Coronary artery (tissue), 2 donors: Measurements from ENCODE around the gene PNPLA3.

Source experiments
- DNase-seq: peaks from one replicate; pipeline ENCODE4 v3.0.0-alpha.2; 2017; ENCODE audit warnings: low spot score
- H3K27ac ChIP-seq, 2 donors: fragments of 200-600 bp; sonication (generic); one replicate each; pipeline ENCODE4 v1.5.1; 2016 to 2019
- H3K4me3 ChIP-seq: fragments of 200-600 bp; sonication (generic); 2 replicates; pipeline ENCODE4 v1.5.1; 2016; ENCODE audit warnings: mild to moderate bottlenecking, moderate library complexity
- CTCF ChIP-seq: fragments of 200-600 bp; sonication (generic); IDR thresholded peaks from one replicate; pipeline ENCODE4 v1.5.1; 2019; ENCODE audit warnings: antibody characterized with exemption

PNPLA3 gene

GRCh38 chr22:43885786-43886185, 37.8 kb upstream of the PNPLA3 start:
- DNase-seq, result no peak
- Histone ChIP-seq H3K4me3 (no peak overlapping the region), H3K27ac (no peak overlapping the region)
- no peak for TF ChIP-seq CTCF

- H3K27ac ChIP-seq, result no peak overlapping the region
- no peak for DNase-seq
- TF ChIP-seq CTCF, result no peak
- no peak overlapping the region for H3K4me3 ChIP-seq
Measured at GRCh38 chr22:43886231-43886630, 37.4 kb upstream of the PNPLA3 start.

- no peak overlapping the region for H3K4me3 ChIP-seq
- no peak for TF ChIP-seq CTCF
- no peak overlapping the region for H3K27ac ChIP-seq
- DNase-seq, result no peak
Measured at GRCh38 chr22:43887391-43887790, 36.2 kb upstream of the PNPLA3 start.

GRCh38 chr22:43888740-43889139, 34.9 kb upstream of the PNPLA3 start:
- TF ChIP-seq CTCF, result no peak
- H3K4me3 ChIP-seq, result no peak overlapping the region
- DNase-seq, result no peak
- no peak overlapping the region for H3K27ac ChIP-seq

- DNase-seq, result no peak
- Histone ChIP-seq H3K4me3 (no peak overlapping the region), H3K27ac (no peak overlapping the region)
- TF ChIP-seq CTCF, result no peak
Measured at GRCh38 chr22:43889201-43889859, 34.3 kb upstream of the PNPLA3 start.

- Histone ChIP-seq H3K27ac (no peak overlapping the region), H3K4me3 (no peak overlapping the region)
- DNase-seq, result no peak
- TF ChIP-seq CTCF, result no peak
Measured at GRCh38 chr22:43889860-43890253, 33.7 kb upstream of the PNPLA3 start.

- H3K4me3 ChIP-seq, result no peak overlapping the region
- TF ChIP-seq CTCF, result no peak
- DNase-seq, result no peak
- H3K27ac ChIP-seq, result no peak overlapping the region
Measured at GRCh38 chr22:43890901-43891331, 32.7 kb upstream of the PNPLA3 start.
